ENCODE data around the gene NFIA.

GRCh38 chr1:61459345-61459744 lies 377.0 kb downstream of the NFIA start:
- TF ChIP-seq TAF1 (IDR thresholded peaks at IDR 0.05; ENCODE audit: low read depth, low read length), result no peak
- TF ChIP-seq SPI1 (IDR thresholded peaks at IDR 0.05; ENCODE audit: low read depth, low read length), result no peak
- no peak for TF ChIP-seq POLR2A (IDR thresholded peaks at IDR 0.05; ENCODE audit: low read depth, low read length)
- TF ChIP-seq POLR2AphosphoS5 (IDR thresholded peaks at IDR 0.05; ENCODE audit: low read depth, low read length), result no peak

Measured in GM12891 (cell line).